HL-60 (cell line): ENCODE results near the gene BIK.
A peak's percentile ranks its signal among the peaks of the same experiment; 100 is the strongest.

Experiments used
- DNase-seq, 2 experiments: peaks; one replicate each; pipeline ENCODE4 v3.0.0-alpha.2; 2010 to 2020; ENCODE audit warnings: low read depth in 1 of 2, low spot score in 1 of 2
- H3K27ac ChIP-seq: fragments of 250-450 bp; sonication (Bioruptor Pico); replicated peaks from 2 replicates; pipeline ENCODE4 v1.5.1; 2020; ENCODE audit warnings: mild to moderate bottlenecking, moderate library complexity
- H3K27me3 ChIP-seq: fragments of 250-450 bp; sonication (Bioruptor Pico); 2 replicates; pipeline ENCODE4 v1.5.1; 2021; ENCODE audit warnings: mild to moderate bottlenecking, moderate library complexity; ENCODE audit not compliant: insufficient read depth, poor library complexity, severe bottlenecking
- H3K4me3 ChIP-seq: replicated peaks from 2 replicates; pipeline ENCODE4 v1.5.1; 2011; ENCODE audit warnings: mild to moderate bottlenecking, control low read depth, low read length; ENCODE audit not compliant: insufficient read depth
- CTCF ChIP-seq: IDR thresholded peaks from one replicate; pipeline ENCODE4 v1.5.1; 2011; ENCODE audit warnings: low read length, control low read depth, inconsistent platforms; ENCODE audit not compliant: insufficient read depth
- GABPA ChIP-seq: IDR thresholded peaks from 2 replicates; pipeline ENCODE4 v1.6.1; 2012; ENCODE audit warnings: low read depth
- POLR2AphosphoS5 ChIP-seq: IDR thresholded peaks from 2 replicates; pipeline ENCODE4 v1.6.1; 2012; ENCODE audit warnings: low read depth
- SPI1 ChIP-seq: IDR thresholded peaks from 2 replicates; pipeline ENCODE4 v1.6.1; 2012; ENCODE audit warnings: low read depth, mild to moderate bottlenecking, borderline replicate concordance
- TF ChIP-seq, protein P1 (sequence below): IDR thresholded peaks from 2 replicates; pipeline ENCODE4 v1.6.1; 2012; ENCODE audit warnings: low read depth; ENCODE audit not compliant: insufficient replicate concordance

The BIK gene

GRCh38 chr22:43128116-43128515 is 17.6 kb downstream of the BIK start:
- H3K4me3 ChIP-seq, result no peak overlapping the region
- no peaks in the 10 kb centered on the region for H3K27me3 ChIP-seq
- TF ChIP-seq POLR2AphosphoS5 (peak; percentile 78), GABPA (no peak), SPI1 (no peak), CTCF (no peak)
- TF ChIP-seq, protein P1, sequence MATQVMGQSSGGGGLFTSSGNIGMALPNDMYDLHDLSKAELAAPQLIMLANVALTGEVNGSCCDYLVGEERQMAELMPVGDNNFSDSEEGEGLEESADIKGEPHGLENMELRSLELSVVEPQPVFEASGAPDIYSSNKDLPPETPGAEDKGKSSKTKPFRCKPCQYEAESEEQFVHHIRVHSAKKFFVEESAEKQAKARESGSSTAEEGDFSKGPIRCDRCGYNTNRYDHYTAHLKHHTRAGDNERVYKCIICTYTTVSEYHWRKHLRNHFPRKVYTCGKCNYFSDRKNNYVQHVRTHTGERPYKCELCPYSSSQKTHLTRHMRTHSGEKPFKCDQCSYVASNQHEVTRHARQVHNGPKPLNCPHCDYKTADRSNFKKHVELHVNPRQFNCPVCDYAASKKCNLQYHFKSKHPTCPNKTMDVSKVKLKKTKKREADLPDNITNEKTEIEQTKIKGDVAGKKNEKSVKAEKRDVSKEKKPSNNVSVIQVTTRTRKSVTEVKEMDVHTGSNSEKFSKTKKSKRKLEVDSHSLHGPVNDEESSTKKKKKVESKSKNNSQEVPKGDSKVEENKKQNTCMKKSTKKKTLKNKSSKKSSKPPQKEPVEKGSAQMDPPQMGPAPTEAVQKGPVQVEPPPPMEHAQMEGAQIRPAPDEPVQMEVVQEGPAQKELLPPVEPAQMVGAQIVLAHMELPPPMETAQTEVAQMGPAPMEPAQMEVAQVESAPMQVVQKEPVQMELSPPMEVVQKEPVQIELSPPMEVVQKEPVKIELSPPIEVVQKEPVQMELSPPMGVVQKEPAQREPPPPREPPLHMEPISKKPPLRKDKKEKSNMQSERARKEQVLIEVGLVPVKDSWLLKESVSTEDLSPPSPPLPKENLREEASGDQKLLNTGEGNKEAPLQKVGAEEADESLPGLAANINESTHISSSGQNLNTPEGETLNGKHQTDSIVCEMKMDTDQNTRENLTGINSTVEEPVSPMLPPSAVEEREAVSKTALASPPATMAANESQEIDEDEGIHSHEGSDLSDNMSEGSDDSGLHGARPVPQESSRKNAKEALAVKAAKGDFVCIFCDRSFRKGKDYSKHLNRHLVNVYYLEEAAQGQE, result no peak
- peak overlapping the region; percentile 86 for H3K27ac ChIP-seq
- peak in 1 of 2 experiments; percentile 79 for DNase-seq

GRCh38 chr22:43128928-43129424 is 18.4 kb downstream of the BIK start:
- H3K4me3 ChIP-seq, result no peak overlapping the region
- H3K27ac ChIP-seq, result peak overlapping the region; percentile 86
- TF ChIP-seq SPI1, result no peak
- peak; percentile 72 for TF ChIP-seq POLR2AphosphoS5
- H3K27me3 ChIP-seq, result no peaks in the 10 kb centered on the region
- no peak for DNase-seq

DNA sequence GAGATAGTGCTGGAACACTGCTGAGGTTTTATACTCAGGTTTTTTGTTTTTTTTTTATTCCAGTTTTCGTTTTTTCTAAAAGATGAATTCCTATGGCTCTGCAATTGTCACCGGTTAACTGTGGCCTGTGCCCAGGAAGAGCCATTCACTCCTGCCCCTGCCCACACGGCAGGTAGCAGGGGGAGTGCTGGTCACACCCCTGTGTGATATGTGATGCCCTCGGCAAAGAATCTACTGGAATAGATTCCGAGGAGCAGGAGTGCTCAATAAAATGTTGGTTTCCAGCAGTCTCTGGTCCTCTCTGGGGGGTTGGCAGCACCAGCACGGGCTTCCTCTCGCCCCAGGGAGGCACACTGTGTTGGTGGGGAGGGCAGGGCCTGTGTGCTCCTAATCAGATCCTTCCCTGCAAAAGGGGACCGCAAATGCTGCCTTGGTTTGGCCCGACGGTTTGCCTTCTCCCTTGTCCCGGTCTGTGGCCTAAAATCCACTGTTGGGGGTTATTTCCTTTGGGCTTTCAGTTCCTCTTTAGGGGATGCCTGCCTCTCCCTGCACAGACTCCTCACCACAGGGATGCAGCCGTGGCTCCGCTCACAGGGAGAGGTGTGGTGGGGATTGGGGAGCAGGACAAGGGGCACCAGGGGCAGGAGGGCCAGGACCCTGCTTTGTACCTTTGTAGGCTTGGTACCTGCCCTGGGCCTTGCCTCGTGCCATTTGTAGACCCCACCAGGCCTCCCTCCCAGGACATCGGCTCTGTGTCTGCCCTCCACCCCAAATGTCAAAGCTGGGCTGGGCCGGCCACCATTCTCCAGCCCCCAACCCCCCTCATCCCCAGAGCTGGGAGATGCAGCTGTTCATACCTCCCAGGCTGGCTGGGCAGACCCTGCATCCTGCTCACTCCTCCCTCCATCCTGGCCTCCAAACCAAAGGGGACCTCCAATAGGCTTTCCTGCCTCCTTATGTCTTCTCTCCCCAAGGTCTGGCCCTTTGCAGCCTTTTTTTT is 19.2 kb downstream of the BIK start:
- peak; percentile 72 to 81 for DNase-seq
- Histone ChIP-seq H3K4me3 (no peak overlapping the region), H3K27ac (peak overlapping the region; percentile 86), H3K27me3 (no peaks in the 10 kb centered on the region)
- TF ChIP-seq SPI1, result peak; percentile 87
- TF ChIP-seq, protein P1, result no peak

- no peaks in the 10 kb centered on the region for H3K27me3 ChIP-seq
- no peak for DNase-seq
- no peak overlapping the region for H3K4me3 ChIP-seq
- H3K27ac ChIP-seq, result no peak overlapping the region
- no peak for TF ChIP-seq GABPA
- no peak for TF ChIP-seq CTCF
- 0 out of 2 replicates have a peak, but pooled peaks have one; percentile 17 for TF ChIP-seq SPI1
These were observed 21.4 kb downstream of the BIK start for GRCh38 chr22:43131773-43132501.
